WTC11 (cell line): ENCODE measurements around the gene ELMO1. TPM values are rescaled to one million over a fixed set of nuclear protein-coding genes. Genes with fewer than 3 reads are reported as not detected.
"Not testable (repeated sequence)": the region's sequence is repeated elsewhere in the genome, so short reads cannot be mapped to it uniquely, and the experiment has no call there.

Experiments
- ATAC-seq: fragments of 200-7000 bp; cut with Tn5 transposase; 2 replicates; pipeline ENCODE4 v1.10.0; 2021; ENCODE audit warnings: mild to moderate bottlenecking, moderate library complexity
- CTCF ChIA-PET: fragments of 300-600 bp; sonication (Branson Sonifier 250); formaldehyde crosslinking; loops from one replicate; lab custom pipeline; 2021; ENCODE audit warnings: antibody characterized with exemption; lab: Charles Lee
- POLR2A ChIA-PET: fragments of 350-600 bp; sonication (Branson Sonifier 250); formaldehyde crosslinking; loops from one replicate; lab custom pipeline; 2021; ENCODE audit warnings: antibody characterized with exemption; lab: Charles Lee
- DNase-seq: peaks from one replicate; pipeline ENCODE4 v3.0.0; 2021; ENCODE audit warnings: low spot score
- H3K27ac Mint-ChIP-seq: 2 replicates; pipeline ENCODE4 v1.8.0; 2021; ENCODE audit warnings: mixed read lengths
- H3K27me3 Mint-ChIP-seq: 2 replicates; pipeline ENCODE4 v1.8.0; 2021; ENCODE audit warnings: low read depth, mild to moderate bottlenecking, moderate library complexity, mixed read lengths
- H3K36me3 Mint-ChIP-seq: 2 replicates; pipeline ENCODE4 v1.8.0; 2021; ENCODE audit warnings: mixed read lengths
- H3K4me1 Mint-ChIP-seq: 2 replicates; pipeline ENCODE4 v1.8.0; 2022; ENCODE audit warnings: mixed read lengths
- H3K4me3 Mint-ChIP-seq: 2 replicates; pipeline ENCODE4 v1.8.0; 2021; ENCODE audit warnings: mild to moderate bottlenecking, moderate library complexity, mixed read lengths
- H3K9me3 Mint-ChIP-seq: 2 replicates; pipeline ENCODE4 v1.8.0; 2021; ENCODE audit warnings: mixed read lengths
- AFF4 ChIP-seq: sonication (generic); formaldehyde crosslinking; IDR thresholded peaks from 2 replicates; pipeline ENCODE4 v1.8.1; 2023; ENCODE audit warnings: mild to moderate bottlenecking, missing genetic modification reagents, borderline replicate concordance
- AR ChIP-seq: fragments of 250-450 bp; sonication (Bioruptor Pico); IDR thresholded peaks from 2 replicates; pipeline ENCODE4 v1.9.0; 2021; ENCODE audit warnings: mild to moderate bottlenecking
- ATF3 ChIP-seq: sonication (generic); formaldehyde crosslinking; conservative IDR thresholded peaks from 2 replicates; pipeline ENCODE4 v1.8.1; 2022; ENCODE audit warnings: mild to moderate bottlenecking, missing genetic modification reagents
- ATF6 ChIP-seq: sonication (generic); formaldehyde crosslinking; IDR thresholded peaks from 2 replicates; pipeline ENCODE4 v1.8.1; 2023; ENCODE audit warnings: mild to moderate bottlenecking, missing genetic modification reagents
- ETV6 ChIP-seq: sonication (generic); formaldehyde crosslinking; IDR thresholded peaks from 2 replicates; pipeline ENCODE4 v1.8.1; 2022; ENCODE audit warnings: mild to moderate bottlenecking, missing genetic modification reagents
- GABPB1 ChIP-seq: sonication (generic); formaldehyde crosslinking; IDR thresholded peaks from 2 replicates; pipeline ENCODE4 v1.8.1; 2023; ENCODE audit warnings: mild to moderate bottlenecking, missing genetic modification reagents
- HMGA2 ChIP-seq: fragments of 250-450 bp; sonication (Bioruptor Pico); IDR thresholded peaks from 2 replicates; pipeline ENCODE4 v1.4.0; 2021; ENCODE audit warnings: mild to moderate bottlenecking, moderate library complexity
- JUN ChIP-seq: sonication (generic); formaldehyde crosslinking; IDR thresholded peaks from 2 replicates; pipeline ENCODE4 v1.8.0; 2023; ENCODE audit warnings: mild to moderate bottlenecking, missing genetic modification reagents
- NFATC4 ChIP-seq: fragments of 250-450 bp; sonication (Bioruptor Pico); IDR thresholded peaks from 2 replicates; pipeline ENCODE4 v1.9.0; 2021; ENCODE audit warnings: mild to moderate bottlenecking
- NFYB ChIP-seq: sonication (generic); formaldehyde crosslinking; conservative IDR thresholded peaks from 2 replicates; pipeline ENCODE4 v1.8.0; 2022; ENCODE audit warnings: low read depth, missing genetic modification reagents
- OVOL2 ChIP-seq: fragments of 250-450 bp; sonication (Bioruptor Pico); IDR thresholded peaks from 2 replicates; pipeline ENCODE4 v1.9.0; 2021; ENCODE audit warnings: mild to moderate bottlenecking, borderline replicate concordance
- PREB ChIP-seq: sonication (generic); formaldehyde crosslinking; IDR thresholded peaks from 2 replicates; pipeline ENCODE4 v1.8.1; 2022; ENCODE audit warnings: mild to moderate bottlenecking, missing genetic modification reagents, moderate library complexity, borderline replicate concordance
- TP53 ChIP-seq: sonication (generic); formaldehyde crosslinking; IDR thresholded peaks from 2 replicates; pipeline ENCODE4 v1.8.1; 2023; ENCODE audit warnings: mild to moderate bottlenecking, missing genetic modification reagents
- USF2 ChIP-seq: sonication (generic); formaldehyde crosslinking; IDR thresholded peaks from 2 replicates; pipeline ENCODE4 v1.8.1; 2023; ENCODE audit warnings: mild to moderate bottlenecking, missing genetic modification reagents, moderate library complexity
- ZNF671 ChIP-seq: fragments of 250-450 bp; sonication (Bioruptor Pico); IDR thresholded peaks from 2 replicates; pipeline ENCODE4 v1.8.0; 2021; ENCODE audit warnings: mild to moderate bottlenecking
- total RNA-seq: library from RNA; stranded (reverse); gene quantifications from 3 replicates; pipeline ENCODE4 v1.2.3, GENCODE V29; 2021

ELMO1 gene
- total RNA-seq, 1 experiment from 2014 or later, result 19.4 TPM

GRCh38 chr7:37141742-37142141 is 306.9 kb downstream of the ELMO1 start:
- no peak overlapping the region for H3K4me3 Mint-ChIP-seq
- CTCF ChIA-PET, result no interaction called here

GRCh38 chr7:37133902-37134301 is 314.8 kb downstream of the ELMO1 start:
- H3K36me3 Mint-ChIP-seq, result peaks cover 22% of the 10 kb centered on the region
- CTCF ChIA-PET, H3K4me1 Mint-ChIP-seq, ATAC-seq, H3K4me3 Mint-ChIP-seq, H3K27ac Mint-ChIP-seq, POLR2A ChIA-PET, H3K27me3 Mint-ChIP-seq, DNase-seq: not testable (repeated sequence)
- H3K9me3 Mint-ChIP-seq, result peaks cover 42% of the 10 kb centered on the region

More at GRCh38 chr7:37141742-37142141, 306.9 kb downstream of the ELMO1 start:
- H3K36me3 Mint-ChIP-seq, result peaks cover 39% of the 10 kb centered on the region
- TF ChIP-seq ATF6 (CRISPR knock-in tag), result no peak
- no peak for TF ChIP-seq AR
- TF ChIP-seq AFF4 (CRISPR knock-in tag), result no peak
- TF ChIP-seq NFYB, result no peak
- TF ChIP-seq TP53 (CRISPR knock-in tag), result no peak
- TF ChIP-seq GABPB1 (CRISPR knock-in tag), result no peak
- TF ChIP-seq HMGA2 (CRISPR knock-in tag), result no peak
- TF ChIP-seq ETV6 (CRISPR knock-in tag), result no peak
- no peak for TF ChIP-seq OVOL2 (CRISPR knock-in tag)
- TF ChIP-seq JUN, result no peak
- no peak for TF ChIP-seq USF2 (CRISPR knock-in tag)
- no peak for TF ChIP-seq NFATC4
- TF ChIP-seq PREB (CRISPR knock-in tag), result no peak
- no peak for TF ChIP-seq ATF3 (CRISPR knock-in tag)
- TF ChIP-seq ZNF671 (CRISPR knock-in tag), result no peak
- TF ChIP-seq, all 79 proteins: peak for 0
- no peak overlapping the region for H3K27ac Mint-ChIP-seq
- H3K9me3 Mint-ChIP-seq, result peaks cover 42% of the 10 kb centered on the region
- DNase-seq (no peak), ATAC-seq (no peak)
- H3K27me3 Mint-ChIP-seq, result no peaks in the 10 kb centered on the region; the same call in 1 of the 2 replicates
- peaks cover 15% of the 10 kb centered on the region for H3K4me1 Mint-ChIP-seq
- POLR2A ChIA-PET, result no interaction called here
